PC-3 (cell line): Measurements from ENCODE around the gene BTBD7.

Experiments used
- EZH2 ChIP-seq: fragments of 300-600 bp; sonication (generic); IDR thresholded peaks from one replicate; pipeline ENCODE4 v1.6.1; 2017; ENCODE audit warnings: antibody characterized with exemption, mild to moderate bottlenecking, low read length; ENCODE audit not compliant: unreplicated experiment
- EZH2phosphoT487 ChIP-seq: fragments of 300-600 bp; sonication (generic); IDR thresholded peaks from 2 replicates; pipeline ENCODE4 v1.6.1; 2018; ENCODE audit warnings: mild to moderate bottlenecking, antibody characterized with exemption, low read length, borderline replicate concordance
- TF ChIP-seq, protein P1 (sequence below): fragments of 300-600 bp; sonication (generic); conservative IDR thresholded peaks from 2 replicates; pipeline ENCODE4 v1.5.1; 2017; ENCODE audit warnings: antibody characterized with exemption, low read depth, mild to moderate bottlenecking, low read length

DNA sequence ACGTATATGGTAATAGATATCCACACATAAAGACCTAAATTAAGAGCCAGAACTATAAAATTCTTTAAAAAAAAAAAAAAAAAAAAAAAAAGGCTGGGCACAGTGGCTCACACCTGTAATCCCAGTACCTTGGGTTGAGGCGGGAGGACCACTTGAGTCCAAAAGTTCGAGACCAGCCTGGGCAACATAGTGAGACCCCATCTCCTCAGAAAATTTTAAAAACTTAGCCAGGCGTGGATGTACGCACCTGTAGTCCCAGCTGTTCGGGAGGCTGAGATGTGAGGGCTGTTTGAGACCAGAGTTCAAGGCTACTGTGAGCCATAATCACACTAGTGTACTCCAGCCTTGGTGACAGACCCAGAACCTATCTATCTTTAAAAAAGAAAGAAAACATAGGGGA is 4.3 kb downstream of the BTBD7 start:
- no peak for TF ChIP-seq EZH2
- TF ChIP-seq, protein P1, sequence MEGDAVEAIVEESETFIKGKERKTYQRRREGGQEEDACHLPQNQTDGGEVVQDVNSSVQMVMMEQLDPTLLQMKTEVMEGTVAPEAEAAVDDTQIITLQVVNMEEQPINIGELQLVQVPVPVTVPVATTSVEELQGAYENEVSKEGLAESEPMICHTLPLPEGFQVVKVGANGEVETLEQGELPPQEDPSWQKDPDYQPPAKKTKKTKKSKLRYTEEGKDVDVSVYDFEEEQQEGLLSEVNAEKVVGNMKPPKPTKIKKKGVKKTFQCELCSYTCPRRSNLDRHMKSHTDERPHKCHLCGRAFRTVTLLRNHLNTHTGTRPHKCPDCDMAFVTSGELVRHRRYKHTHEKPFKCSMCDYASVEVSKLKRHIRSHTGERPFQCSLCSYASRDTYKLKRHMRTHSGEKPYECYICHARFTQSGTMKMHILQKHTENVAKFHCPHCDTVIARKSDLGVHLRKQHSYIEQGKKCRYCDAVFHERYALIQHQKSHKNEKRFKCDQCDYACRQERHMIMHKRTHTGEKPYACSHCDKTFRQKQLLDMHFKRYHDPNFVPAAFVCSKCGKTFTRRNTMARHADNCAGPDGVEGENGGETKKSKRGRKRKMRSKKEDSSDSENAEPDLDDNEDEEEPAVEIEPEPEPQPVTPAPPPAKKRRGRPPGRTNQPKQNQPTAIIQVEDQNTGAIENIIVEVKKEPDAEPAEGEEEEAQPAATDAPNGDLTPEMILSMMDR = no peak
- TF ChIP-seq EZH2phosphoT487 = no peak
